HEK293T (cell line): ENCODE results near the gene PIAS3.

ENCODE experiments used
- CTCF ChIA-PET: fragments of 350-600 bp; formaldehyde crosslinking; extraction: SDS; loops from one replicate; lab custom pipeline; 2021; ENCODE audit warnings: antibody characterized with exemption, inconsistent platforms; lab: Yijun Ruan, JAX
- POLR2A ChIA-PET: fragments of 350-600 bp; formaldehyde crosslinking; extraction: SDS; loops from one replicate; lab custom pipeline; 2020; ENCODE audit warnings: antibody characterized with exemption, inconsistent platforms; lab: Yijun Ruan, JAX
- DNase-seq: peaks from one replicate; pipeline ENCODE4 v3.0.0; 2012; ENCODE audit warnings: mixed read lengths; ENCODE audit errors: extremely low spot score
- ARNT ChIP-seq: fragments of 450-650 bp; IDR thresholded peaks from 2 replicates; pipeline ENCODE4 v1.6.1; 2017; ENCODE audit warnings: mild to moderate bottlenecking
- BHLHE40 ChIP-seq: fragments of 450-650 bp; IDR thresholded peaks from 2 replicates; pipeline ENCODE4 v1.6.1; 2016; ENCODE audit warnings: mild to moderate bottlenecking, moderate library complexity, borderline replicate concordance
- CTBP1 ChIP-seq: fragments of 450-650 bp; IDR thresholded peaks from 2 replicates; pipeline ENCODE4 v1.6.1; 2016; ENCODE audit warnings: borderline replicate concordance
- ELF4 ChIP-seq: fragments of 450-650 bp; IDR thresholded peaks from 2 replicates; pipeline ENCODE4 v1.6.1; 2017; ENCODE audit warnings: antibody characterized with exemption
- FOXA1 ChIP-seq: fragments of 450-650 bp; IDR thresholded peaks from 2 replicates; pipeline ENCODE4 v1.6.1; 2016; ENCODE audit warnings: mild to moderate bottlenecking
- FOXK2 ChIP-seq: fragments of 450-650 bp; IDR thresholded peaks from 2 replicates; pipeline ENCODE4 v1.6.1; 2016; ENCODE audit warnings: mild to moderate bottlenecking
- FOXM1 ChIP-seq: fragments of 450-650 bp; IDR thresholded peaks from 2 replicates; pipeline ENCODE4 v1.6.1; 2017; ENCODE audit warnings: mild to moderate bottlenecking, borderline replicate concordance
- HDGF ChIP-seq: fragments of 450-650 bp; IDR thresholded peaks from 2 replicates; pipeline ENCODE4 v1.6.1; 2017; ENCODE audit warnings: antibody characterized with exemption, borderline replicate concordance
- L3MBTL2 ChIP-seq: fragments of 450-650 bp; conservative IDR thresholded peaks from 2 replicates; pipeline ENCODE4 v1.6.1; 2016; ENCODE audit warnings: mild to moderate bottlenecking
- LEF1 ChIP-seq: fragments of 450-650 bp; IDR thresholded peaks from 2 replicates; pipeline ENCODE4 v1.6.1; 2017; ENCODE audit warnings: mild to moderate bottlenecking, borderline replicate concordance
- NFRKB ChIP-seq: fragments of 450-650 bp; IDR thresholded peaks from 2 replicates; pipeline ENCODE4 v1.6.1; 2016; ENCODE audit warnings: mild to moderate bottlenecking, moderate library complexity
- PKNOX1 ChIP-seq: fragments of 450-650 bp; IDR thresholded peaks from 2 replicates; pipeline ENCODE4 v1.6.1; 2016
- SP1 ChIP-seq: fragments of 450-650 bp; IDR thresholded peaks from 2 replicates; pipeline ENCODE4 v1.6.1; 2017
- SUZ12 ChIP-seq: fragments of 450-650 bp; IDR thresholded peaks from 2 replicates; pipeline ENCODE4 v1.6.1; 2016; ENCODE audit warnings: mild to moderate bottlenecking
- TARDBP ChIP-seq: fragments of 450-650 bp; IDR thresholded peaks from 2 replicates; pipeline ENCODE4 v1.6.1; 2016
- ZNF384 ChIP-seq: fragments of 450-650 bp; IDR thresholded peaks from 2 replicates; pipeline ENCODE4 v1.6.1; 2016

Gene PIAS3

DNA sequence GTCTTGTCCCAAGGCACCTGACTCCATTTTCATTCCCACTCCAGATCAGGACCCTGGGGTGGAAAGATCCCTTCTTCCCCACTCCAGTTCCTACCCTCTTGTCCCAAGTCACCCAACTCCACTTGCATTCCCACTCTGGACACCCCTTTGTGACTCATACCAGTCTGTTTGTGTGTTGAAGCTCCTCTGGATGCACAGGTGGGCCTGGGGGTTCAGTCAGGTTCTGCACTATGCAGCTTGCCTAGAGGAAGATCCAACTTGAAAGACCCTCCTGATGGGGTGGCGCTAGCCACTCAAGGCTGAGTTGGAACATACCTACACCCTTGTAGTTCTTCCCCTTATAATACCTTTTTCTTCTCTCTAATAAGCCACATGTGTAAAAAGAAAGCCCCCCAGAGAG is 36.6 kb upstream of the PIAS3 start:
- ChIA-PET CTCF (interaction anchor here (0.6 to 2.3 kb wide), 4 partner anchors 14 to 118 kb away, joined by 3 to 7 read pairs (median 4); partner anchors contain the start of genes ITGA10 and NUDT17), POLR2A (interaction anchor here (1.0 to 1.7 kb wide), 3 partner anchors 9 to 62 kb away, joined by 3 to 4 read pairs (median 4); partner anchors contain the start of genes LIX1L and RBM8A)
- DNase-seq, result no peak
- TF ChIP-seq ELF4, result no peak
- TF ChIP-seq TARDBP, result no peak
- no peak for TF ChIP-seq FOXA1
- no peak for TF ChIP-seq SP1
- TF ChIP-seq L3MBTL2, result no peak
- TF ChIP-seq LEF1, result no peak
- TF ChIP-seq NFRKB, result no peak
- no peak for TF ChIP-seq ZNF384
- no peak for TF ChIP-seq FOXK2

DNA sequence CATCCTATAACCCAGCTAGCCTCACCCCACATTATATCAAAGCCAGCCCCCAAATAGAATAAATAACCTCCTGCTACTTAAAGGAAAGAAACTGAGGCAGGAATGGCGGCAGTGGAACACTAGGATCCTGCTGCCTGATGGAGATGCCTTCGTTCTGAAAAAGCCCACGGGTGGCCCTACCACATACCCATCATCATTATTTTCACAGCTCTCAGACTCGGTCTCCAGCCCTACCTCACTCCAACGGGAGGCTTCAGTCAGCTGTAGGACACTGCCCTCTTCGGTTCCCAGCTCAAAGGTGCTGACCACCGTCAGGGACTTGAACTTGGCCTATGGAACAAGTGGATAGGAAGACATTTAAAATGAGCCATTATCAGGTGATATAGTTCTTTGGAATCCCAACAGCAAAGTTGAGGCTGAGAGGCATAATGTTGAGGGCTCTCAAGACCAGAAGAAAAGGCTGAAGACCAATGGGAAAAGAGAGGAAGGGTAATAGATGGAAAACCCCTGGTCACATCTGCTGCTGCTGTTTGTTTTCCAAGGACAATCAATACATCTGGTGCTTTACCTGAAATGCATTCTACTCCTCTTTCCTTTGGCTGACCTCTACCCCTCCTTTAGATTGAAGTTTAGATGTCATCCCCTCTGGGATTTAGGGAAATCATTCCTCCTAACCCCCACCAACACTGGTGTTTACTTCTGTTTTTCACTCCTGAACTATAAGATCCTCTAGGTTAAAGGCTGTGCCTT is 34.6 kb upstream of the PIAS3 start:
- no peak for DNase-seq
- no peak for TF ChIP-seq ARNT
- TF ChIP-seq L3MBTL2, result no peak
- TF ChIP-seq ELF4, result no peak
- no peak for TF ChIP-seq TARDBP
- no peak for TF ChIP-seq FOXA1
- no peak for TF ChIP-seq FOXK2
- no peak for TF ChIP-seq CTBP1
- no peak for TF ChIP-seq LEF1
- POLR2A ChIA-PET, result interaction anchor here (2.7 to 2.9 kb wide), 2 partner anchors 34 to 35 kb away, joined by 23 to 25 read pairs; partner anchors contain the start of genes PIAS3 and RBM8A
- CTCF ChIA-PET, result interaction anchor here (0.8 to 3.5 kb wide), 5 partner anchors 11 to 84 kb away, joined by 3 to 50 read pairs (median 4); partner anchors contain the start of gene ITGA10

DNA sequence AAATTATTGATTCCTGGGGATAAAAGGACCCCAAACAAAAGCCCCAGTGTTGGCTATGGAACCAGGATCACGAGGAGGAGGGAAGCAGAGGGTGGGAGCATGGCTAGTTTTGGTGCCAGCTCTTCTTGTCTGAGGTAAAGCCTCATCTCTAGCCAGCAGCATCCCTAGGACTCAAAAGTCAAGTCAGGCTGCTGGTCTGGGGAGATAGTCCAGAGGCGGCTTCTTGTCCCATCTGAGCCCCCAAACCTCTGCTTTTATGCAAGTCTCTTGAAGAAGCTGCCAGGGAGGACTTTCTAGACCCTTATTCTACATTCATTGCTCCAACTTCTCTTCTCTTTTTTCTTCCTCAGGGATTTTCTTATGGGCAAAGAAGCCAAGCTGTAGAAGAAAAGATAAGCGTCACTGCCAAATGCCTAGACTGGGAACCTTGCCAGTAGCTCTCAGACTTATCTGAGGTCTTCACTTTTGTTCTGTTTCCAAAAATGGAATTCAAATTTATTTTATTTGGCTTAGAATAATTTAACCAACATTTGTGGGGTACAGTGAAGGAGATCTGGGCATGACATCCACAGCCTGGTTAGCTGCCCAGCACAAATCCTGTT is 33.7 kb upstream of the PIAS3 start:
- POLR2A ChIA-PET, result interaction anchor here (1.0 to 2.9 kb wide), 12 partner anchors 13 to 159 kb away, joined by 3 to 25 read pairs (median 8); partner anchors contain the start of genes ANKRD34A, ITGA10, LIX1L and NUDT17
- CTCF ChIA-PET, result interaction anchor here (0.8 to 3.5 kb wide), 23 partner anchors 10 to 144 kb away, joined by 3 to 50 read pairs (median 4); partner anchors contain the start of genes ANKRD34A, ITGA10, NUDT17 and PIAS3
- DNase-seq, result no peak

GRCh38 chr1:145891587-145892485 is 33.0 kb upstream of the PIAS3 start:
- TF ChIP-seq ZNF384 (no peak), ELF4 (no peak), FOXM1 (no peak), TARDBP (no peak), ARNT (no peak), LEF1 (no peak), PKNOX1 (no peak), HDGF (no peak), FOXK2 (no peak), FOXA1 (no peak), SP1 (no peak), L3MBTL2 (no peak), SUZ12 (no peak), CTBP1 (no peak), BHLHE40 (no peak), NFRKB (no peak)

More for the DNA sequence above, 33.7 kb upstream of the PIAS3 start:
- TF ChIP-seq PKNOX1 (no peak), SP1 (no peak), LEF1 (no peak), BHLHE40 (no peak), L3MBTL2 (no peak), FOXA1 (no peak)

GRCh38 chr1:145891143-145891542 is 32.3 kb upstream of the PIAS3 start:
- no peak for TF ChIP-seq ZNF384
- no peak for TF ChIP-seq CTBP1
- TF ChIP-seq L3MBTL2, result no peak
- TF ChIP-seq SUZ12, result no peak
- TF ChIP-seq SP1, result no peak
- POLR2A ChIA-PET, result interaction anchor here (0.9 to 2.9 kb wide), 10 partner anchors 12 to 145 kb away, joined by 3 to 25 read pairs (median 8); partner anchors contain the start of genes ANKRD34A, ITGA10, LIX1L and NUDT17
- CTCF ChIA-PET, result interaction anchor here (0.8 to 3.5 kb wide), 22 partner anchors 8 to 146 kb away, joined by 3 to 50 read pairs (median 5); partner anchors contain the start of genes ITGA10, NUDT17 and PIAS3
- DNase-seq, result no peak

More at GRCh38 chr1:145891587-145892485, 33.0 kb upstream of the PIAS3 start:
- POLR2A ChIA-PET, result interaction anchor here (0.6 to 2.9 kb wide), 18 partner anchors 13 to 160 kb away, joined by 3 to 25 read pairs (median 6); partner anchors contain the start of genes ANKRD34A, ITGA10, LIX1L and NUDT17
- CTCF ChIA-PET, result interaction anchor here (0.7 to 3.5 kb wide), 30 partner anchors 9 to 145 kb away, joined by 3 to 50 read pairs (median 4); partner anchors contain the start of genes ANKRD34A, ITGA10, NUDT17 and PIAS3
- DNase-seq, result peak; percentile 95
